ENCODE measurements around the gene CRYAB. TPM values are rescaled to one million over a fixed set of nuclear protein-coding genes. Genes with fewer than 3 reads are reported as not detected.

The CRYAB gene
- total and polyA plus RNA-seq, 4 donors = 0.33 to 8.6 (median 3.6) TPM

DNA sequence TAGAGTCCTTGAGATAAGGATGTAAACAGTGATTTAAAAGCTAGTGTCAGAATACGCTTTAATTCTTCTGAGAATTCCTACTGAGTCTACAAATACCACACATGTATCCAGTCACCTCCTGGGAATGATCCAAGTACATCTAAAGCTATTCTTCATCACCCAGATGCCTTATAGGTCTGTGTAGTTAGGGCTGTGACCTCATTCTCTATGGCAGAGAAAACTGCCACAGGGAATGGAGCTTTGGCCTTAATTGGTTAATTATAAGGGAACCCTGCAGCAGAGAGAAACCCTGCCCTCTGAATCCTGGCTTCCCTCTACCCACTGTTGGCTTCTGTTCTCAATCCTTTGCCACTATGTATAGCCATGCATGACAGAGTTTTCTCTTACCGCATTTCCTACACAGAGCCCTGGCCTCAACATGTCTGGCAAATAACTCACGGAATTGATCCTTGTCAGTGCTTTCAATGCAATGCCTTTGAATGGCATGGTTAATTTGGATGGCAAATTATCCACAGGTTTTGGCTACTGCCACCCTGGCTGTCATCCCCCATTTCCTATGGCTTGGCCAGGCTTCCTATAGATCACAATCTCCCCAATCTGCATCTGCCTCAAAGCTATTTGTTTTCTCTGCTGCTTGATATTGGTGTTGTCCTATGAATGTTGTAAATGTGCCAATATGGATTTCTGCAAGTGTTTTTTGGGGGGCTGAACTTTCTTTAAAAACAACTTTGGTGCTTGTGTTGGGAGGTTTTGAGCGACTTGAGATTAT is 28.4 kb upstream of the CRYAB start:
- H3K27me3 ChIP-seq (ENCODE audit: control insufficient read depth in 4 of 4, insufficient read depth in 4 of 4, low read length in 3 of 4) = no peaks in the 10 kb centered on the region
- no peaks in the 10 kb centered on the region for H3K9me3 ChIP-seq (ENCODE audit: control insufficient read depth in 4 of 4, low read length in 3 of 4)
- WGBS = 91% methylated on average over 4 of the region's 4 CpGs
- DNase-seq (ENCODE audit: low spot score) = no peak
- TF ChIP-seq, protein P1, sequence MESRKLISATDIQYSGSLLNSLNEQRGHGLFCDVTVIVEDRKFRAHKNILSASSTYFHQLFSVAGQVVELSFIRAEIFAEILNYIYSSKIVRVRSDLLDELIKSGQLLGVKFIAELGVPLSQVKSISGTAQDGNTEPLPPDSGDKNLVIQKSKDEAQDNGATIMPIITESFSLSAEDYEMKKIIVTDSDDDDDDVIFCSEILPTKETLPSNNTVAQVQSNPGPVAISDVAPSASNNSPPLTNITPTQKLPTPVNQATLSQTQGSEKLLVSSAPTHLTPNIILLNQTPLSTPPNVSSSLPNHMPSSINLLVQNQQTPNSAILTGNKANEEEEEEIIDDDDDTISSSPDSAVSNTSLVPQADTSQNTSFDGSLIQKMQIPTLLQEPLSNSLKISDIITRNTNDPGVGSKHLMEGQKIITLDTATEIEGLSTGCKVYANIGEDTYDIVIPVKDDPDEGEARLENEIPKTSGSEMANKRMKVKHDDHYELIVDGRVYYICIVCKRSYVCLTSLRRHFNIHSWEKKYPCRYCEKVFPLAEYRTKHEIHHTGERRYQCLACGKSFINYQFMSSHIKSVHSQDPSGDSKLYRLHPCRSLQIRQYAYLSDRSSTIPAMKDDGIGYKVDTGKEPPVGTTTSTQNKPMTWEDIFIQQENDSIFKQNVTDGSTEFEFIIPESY (IDR thresholded peaks at IDR 0.05) = no peak
- no peak overlapping the region for H3K9ac ChIP-seq (ENCODE audit: low read depth in 1 of 2, low read length in 2 of 2)
- H3K27ac ChIP-seq (ENCODE audit: low read depth in 1 of 2, low read length in 2 of 2) = no peak overlapping the region
- H3K4me1 ChIP-seq (ENCODE audit: control insufficient read depth in 4 of 4, insufficient read depth in 4 of 4, low read length in 3 of 4) = peaks cover 7 to 28% (median 17%) of the 10 kb centered on the region in 4 donors
- no peak overlapping the region for H3K4me3 ChIP-seq (ENCODE audit: low read depth in 1 of 3, low read length in 3 of 3)
- no peaks in the 10 kb centered on the region for H3K36me3 ChIP-seq (ENCODE audit: control insufficient read depth in 4 of 4, insufficient read depth in 3 of 4, low read depth in 1 of 4, low read length in 3 of 4)

DNA sequence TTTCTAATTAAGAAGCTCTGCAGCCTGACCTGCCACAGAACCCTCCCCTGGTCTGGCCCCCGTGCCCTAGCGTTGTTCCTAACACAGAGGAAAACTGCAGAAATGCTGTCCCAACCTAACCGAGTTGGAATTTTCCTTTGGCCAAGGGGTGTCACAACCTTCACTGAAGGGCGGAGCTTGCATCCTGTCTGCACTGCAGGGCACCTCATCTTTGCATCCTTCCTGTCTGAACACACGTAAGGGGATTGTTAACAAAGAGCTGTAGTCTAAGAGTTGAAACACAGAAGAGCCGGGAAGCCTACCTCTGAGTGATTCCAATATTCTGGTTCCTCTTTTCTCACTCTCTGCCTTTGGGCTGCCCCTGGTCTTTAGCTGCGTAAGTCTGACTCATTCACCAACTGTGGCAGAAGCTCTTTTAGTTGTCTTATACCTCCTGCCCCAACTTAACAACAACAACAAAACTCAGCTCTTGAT is 27.2 kb upstream of the CRYAB start:
- TF ChIP-seq EGR1 (IDR thresholded peaks at IDR 0.05; ENCODE audit: low read depth in 2 of 2) (no peak), HNF4A (conservative IDR thresholded peaks at IDR 0.05) (no peak), RAD21 (IDR thresholded peaks at IDR 0.05) (no peak), HNF4G (IDR thresholded peaks at IDR 0.05) (no peak), NR2F2 (IDR thresholded peaks at IDR 0.05) (no peak), FOXA2 (IDR thresholded peaks at IDR 0.05) (no peak), YY1 (IDR thresholded peaks at IDR 0.05) (no peak), GABPA (IDR thresholded peaks at IDR 0.05 in 1 of 2, conservative IDR thresholded peaks at IDR 0.05 in 1 of 2) (no peak)
- TF ChIP-seq, protein P2, sequence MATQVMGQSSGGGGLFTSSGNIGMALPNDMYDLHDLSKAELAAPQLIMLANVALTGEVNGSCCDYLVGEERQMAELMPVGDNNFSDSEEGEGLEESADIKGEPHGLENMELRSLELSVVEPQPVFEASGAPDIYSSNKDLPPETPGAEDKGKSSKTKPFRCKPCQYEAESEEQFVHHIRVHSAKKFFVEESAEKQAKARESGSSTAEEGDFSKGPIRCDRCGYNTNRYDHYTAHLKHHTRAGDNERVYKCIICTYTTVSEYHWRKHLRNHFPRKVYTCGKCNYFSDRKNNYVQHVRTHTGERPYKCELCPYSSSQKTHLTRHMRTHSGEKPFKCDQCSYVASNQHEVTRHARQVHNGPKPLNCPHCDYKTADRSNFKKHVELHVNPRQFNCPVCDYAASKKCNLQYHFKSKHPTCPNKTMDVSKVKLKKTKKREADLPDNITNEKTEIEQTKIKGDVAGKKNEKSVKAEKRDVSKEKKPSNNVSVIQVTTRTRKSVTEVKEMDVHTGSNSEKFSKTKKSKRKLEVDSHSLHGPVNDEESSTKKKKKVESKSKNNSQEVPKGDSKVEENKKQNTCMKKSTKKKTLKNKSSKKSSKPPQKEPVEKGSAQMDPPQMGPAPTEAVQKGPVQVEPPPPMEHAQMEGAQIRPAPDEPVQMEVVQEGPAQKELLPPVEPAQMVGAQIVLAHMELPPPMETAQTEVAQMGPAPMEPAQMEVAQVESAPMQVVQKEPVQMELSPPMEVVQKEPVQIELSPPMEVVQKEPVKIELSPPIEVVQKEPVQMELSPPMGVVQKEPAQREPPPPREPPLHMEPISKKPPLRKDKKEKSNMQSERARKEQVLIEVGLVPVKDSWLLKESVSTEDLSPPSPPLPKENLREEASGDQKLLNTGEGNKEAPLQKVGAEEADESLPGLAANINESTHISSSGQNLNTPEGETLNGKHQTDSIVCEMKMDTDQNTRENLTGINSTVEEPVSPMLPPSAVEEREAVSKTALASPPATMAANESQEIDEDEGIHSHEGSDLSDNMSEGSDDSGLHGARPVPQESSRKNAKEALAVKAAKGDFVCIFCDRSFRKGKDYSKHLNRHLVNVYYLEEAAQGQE (IDR thresholded peaks at IDR 0.05) = no peak
- TF ChIP-seq, protein P3, sequence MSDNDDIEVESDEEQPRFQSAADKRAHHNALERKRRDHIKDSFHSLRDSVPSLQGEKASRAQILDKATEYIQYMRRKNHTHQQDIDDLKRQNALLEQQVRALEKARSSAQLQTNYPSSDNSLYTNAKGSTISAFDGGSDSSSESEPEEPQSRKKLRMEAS (IDR thresholded peaks at IDR 0.05) = no peak
- TF ChIP-seq, protein P4, sequence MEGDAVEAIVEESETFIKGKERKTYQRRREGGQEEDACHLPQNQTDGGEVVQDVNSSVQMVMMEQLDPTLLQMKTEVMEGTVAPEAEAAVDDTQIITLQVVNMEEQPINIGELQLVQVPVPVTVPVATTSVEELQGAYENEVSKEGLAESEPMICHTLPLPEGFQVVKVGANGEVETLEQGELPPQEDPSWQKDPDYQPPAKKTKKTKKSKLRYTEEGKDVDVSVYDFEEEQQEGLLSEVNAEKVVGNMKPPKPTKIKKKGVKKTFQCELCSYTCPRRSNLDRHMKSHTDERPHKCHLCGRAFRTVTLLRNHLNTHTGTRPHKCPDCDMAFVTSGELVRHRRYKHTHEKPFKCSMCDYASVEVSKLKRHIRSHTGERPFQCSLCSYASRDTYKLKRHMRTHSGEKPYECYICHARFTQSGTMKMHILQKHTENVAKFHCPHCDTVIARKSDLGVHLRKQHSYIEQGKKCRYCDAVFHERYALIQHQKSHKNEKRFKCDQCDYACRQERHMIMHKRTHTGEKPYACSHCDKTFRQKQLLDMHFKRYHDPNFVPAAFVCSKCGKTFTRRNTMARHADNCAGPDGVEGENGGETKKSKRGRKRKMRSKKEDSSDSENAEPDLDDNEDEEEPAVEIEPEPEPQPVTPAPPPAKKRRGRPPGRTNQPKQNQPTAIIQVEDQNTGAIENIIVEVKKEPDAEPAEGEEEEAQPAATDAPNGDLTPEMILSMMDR (IDR thresholded peaks at IDR 0.05; ENCODE audit: low read depth, low read length, missing input control) = no peak
- TF ChIP-seq, protein P1 (IDR thresholded peaks at IDR 0.05) = no peak
- H3K36me3 ChIP-seq (ENCODE audit: control insufficient read depth in 4 of 4, insufficient read depth in 3 of 4, low read depth in 1 of 4, low read length in 3 of 4) = no peaks in the 10 kb centered on the region
- no peak overlapping the region for H3K4me3 ChIP-seq (ENCODE audit: low read depth in 1 of 3, low read length in 3 of 3)
- H3K4me1 ChIP-seq (ENCODE audit: control insufficient read depth in 4 of 4, insufficient read depth in 4 of 4, low read length in 3 of 4) = peaks cover 10 to 41% (median 30%) of the 10 kb centered on the region in 4 donors
- no peak overlapping the region for H3K9ac ChIP-seq (ENCODE audit: low read depth in 1 of 2, low read length in 2 of 2)
- no peak for DNase-seq (ENCODE audit: low spot score)
- H3K9me3 ChIP-seq (ENCODE audit: control insufficient read depth in 4 of 4, low read length in 3 of 4) = no peaks in the 10 kb centered on the region
- H3K27me3 ChIP-seq (ENCODE audit: control insufficient read depth in 4 of 4, insufficient read depth in 4 of 4, low read length in 3 of 4) = no peaks in the 10 kb centered on the region
- H3K27ac ChIP-seq (ENCODE audit: low read depth in 1 of 2, low read length in 2 of 2) = no peak overlapping the region
- WGBS = 57% methylated on average over 7 of the region's 7 CpGs
